ENCODE results near the gene C1QTNF3.

DNA sequence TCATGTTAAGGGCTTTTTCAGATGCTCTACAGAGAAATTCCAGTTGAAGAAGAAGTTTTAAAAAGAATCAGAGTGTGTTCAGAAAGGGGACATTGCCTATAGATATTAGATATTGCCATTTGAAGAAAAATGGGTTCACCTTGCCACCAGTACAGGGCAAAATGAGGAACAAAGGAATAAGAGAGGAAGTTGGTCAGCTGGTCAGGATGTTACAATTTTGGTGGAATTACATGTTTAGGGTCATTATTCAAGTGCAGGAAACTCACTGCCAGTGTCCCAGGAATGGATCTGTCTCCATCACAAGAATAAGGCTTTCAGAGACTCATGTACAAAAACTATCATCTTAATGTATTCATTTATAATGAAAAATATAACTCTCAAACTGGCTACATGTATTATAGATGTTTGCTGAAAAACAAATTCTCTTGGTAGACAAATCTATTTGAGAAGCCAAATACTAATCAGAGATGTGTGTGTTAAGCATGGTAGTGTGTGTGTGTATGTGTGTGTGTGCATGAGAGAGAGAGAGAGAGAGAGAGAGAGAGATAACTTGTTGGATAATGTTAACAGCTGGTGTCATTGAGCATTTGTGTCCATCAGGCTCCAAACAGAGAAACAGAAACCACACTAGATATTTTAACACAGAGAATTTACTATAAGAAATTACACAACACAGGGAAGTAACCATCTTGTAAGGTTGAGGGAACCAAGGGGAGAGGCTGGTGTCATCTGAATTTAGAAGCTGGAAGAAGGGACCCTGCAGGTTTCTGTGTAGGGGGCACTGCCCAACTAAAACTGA is 5.0 kb upstream of the C1QTNF3 start:
- TF ChIP-seq, protein P1, sequence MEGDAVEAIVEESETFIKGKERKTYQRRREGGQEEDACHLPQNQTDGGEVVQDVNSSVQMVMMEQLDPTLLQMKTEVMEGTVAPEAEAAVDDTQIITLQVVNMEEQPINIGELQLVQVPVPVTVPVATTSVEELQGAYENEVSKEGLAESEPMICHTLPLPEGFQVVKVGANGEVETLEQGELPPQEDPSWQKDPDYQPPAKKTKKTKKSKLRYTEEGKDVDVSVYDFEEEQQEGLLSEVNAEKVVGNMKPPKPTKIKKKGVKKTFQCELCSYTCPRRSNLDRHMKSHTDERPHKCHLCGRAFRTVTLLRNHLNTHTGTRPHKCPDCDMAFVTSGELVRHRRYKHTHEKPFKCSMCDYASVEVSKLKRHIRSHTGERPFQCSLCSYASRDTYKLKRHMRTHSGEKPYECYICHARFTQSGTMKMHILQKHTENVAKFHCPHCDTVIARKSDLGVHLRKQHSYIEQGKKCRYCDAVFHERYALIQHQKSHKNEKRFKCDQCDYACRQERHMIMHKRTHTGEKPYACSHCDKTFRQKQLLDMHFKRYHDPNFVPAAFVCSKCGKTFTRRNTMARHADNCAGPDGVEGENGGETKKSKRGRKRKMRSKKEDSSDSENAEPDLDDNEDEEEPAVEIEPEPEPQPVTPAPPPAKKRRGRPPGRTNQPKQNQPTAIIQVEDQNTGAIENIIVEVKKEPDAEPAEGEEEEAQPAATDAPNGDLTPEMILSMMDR (conservative IDR thresholded peaks at IDR 0.05 in 1 of 2, IDR thresholded peaks at IDR 0.05 in 1 of 2; ENCODE audit: extremely low read depth in 1 of 2, insufficient read depth in 1 of 2, low read depth in 1 of 2, low read length in 2 of 2), result no peak
- TF ChIP-seq EZH2 (IDR thresholded peaks at IDR 0.05; ENCODE audit: borderline replicate concordance, low read length), result no peak
